Measurements from ENCODE around the gene BAZ2B. TPM values are rescaled to one million over a fixed set of nuclear protein-coding genes. Genes with fewer than 3 reads are reported as not detected.

Gene BAZ2B
- total and polyA plus RNA-seq, 3 donors from 2014 or later = 23.5 to 132 (median 119) TPM

GRCh38 chr2:159286709-159287441 lies 329.5 kb downstream of the BAZ2B start:
- Histone ChIP-seq H3K4me1 (peaks cover 3% of the 10 kb centered on the region), H3K36me3 (ENCODE audit: low read depth, missing control alignments) (no peaks in the 10 kb centered on the region), H3K27me3 (no peaks in the 10 kb centered on the region), H3K27ac (peak overlapping the region; percentile 88 to 97), H3K9me3 (no peaks in the 10 kb centered on the region), H3K4me3 (peak overlapping the region; percentile 92 to 98)
- intact Hi-C loops (cut with DNase I; ENCODE audit: low total_unique reads) = no loop called here
- 0 to 1% methylated on average over 27 to 34 of the region's 50 CpGs for WGBS, 2 donors
- TF ChIP-seq CTCF (IDR thresholded peaks at IDR 0.05) (no peak), POLR2A (IDR thresholded peaks at IDR 0.05) (no peak)
- DNase-seq = peak; percentile 99

GRCh38 chr2:159285929-159286708 lies 330.2 kb downstream of the BAZ2B start, which contains the start of gene WDSUB1:
WDSUB1 (minus strand) TSS chr2:159286703; CDS start chr2:159283069, 3,634 bp downstream.
- H3K27me3 ChIP-seq = no peaks in the 10 kb centered on the region
- WGBS, 2 donors = 0% methylated on average over 4 to 48 of the region's 64 CpGs
- peak within 1 kb of the TSS; percentile 88 to 97 for H3K27ac ChIP-seq
- no peaks in the 10 kb centered on the region for H3K36me3 ChIP-seq (ENCODE audit: low read depth, missing control alignments)
- intact Hi-C loops (cut with DNase I; ENCODE audit: low total_unique reads) = no loop called here
- H3K4me1 ChIP-seq = peaks cover 3% of the 10 kb centered on the region
- TF ChIP-seq POLR2A (IDR thresholded peaks at IDR 0.05) = no peak
- no peak for TF ChIP-seq CTCF (IDR thresholded peaks at IDR 0.05)
- H3K4me3 ChIP-seq = peak within 1 kb of the TSS; percentile 92 to 98
- H3K9me3 ChIP-seq = no peaks in the 10 kb centered on the region
- DNase-seq = peak; percentile 79

- intact Hi-C loops (cut with DNase I; ENCODE audit: low total_unique reads) = no loop called here
- WGBS, 2 donors = 48 to 61% methylated on average over 11 of the region's 11 CpGs
Measured at GRCh38 chr2:159285433-159285832, 330.9 kb downstream of the BAZ2B start.

GRCh38 chr2:159283529-159283928 lies 332.8 kb downstream of the BAZ2B start:
- H3K27me3 ChIP-seq = no peaks in the 10 kb centered on the region
- no peak overlapping the region for H3K4me3 ChIP-seq
- H3K36me3 ChIP-seq (ENCODE audit: low read depth, missing control alignments) = no peaks in the 10 kb centered on the region
- no peak for DNase-seq
- peaks cover 3% of the 10 kb centered on the region for H3K4me1 ChIP-seq
- H3K27ac ChIP-seq = no peak overlapping the region
- intact Hi-C loops (cut with DNase I; ENCODE audit: low total_unique reads) = no loop called here
- TF ChIP-seq CTCF (IDR thresholded peaks at IDR 0.05) = no peak
- 83 to 85% methylated on average over 6 of the region's 6 CpGs for WGBS, 2 donors
- H3K9me3 ChIP-seq = no peaks in the 10 kb centered on the region

More at GRCh38 chr2:159285433-159285832, 330.9 kb downstream of the BAZ2B start:
- Histone ChIP-seq H3K4me3 (peak overlapping the region; percentile 92 to 98), H3K9me3 (no peaks in the 10 kb centered on the region), H3K27me3 (no peaks in the 10 kb centered on the region), H3K27ac (peak overlapping the region; percentile 88 to 97), H3K36me3 (ENCODE audit: low read depth, missing control alignments) (no peaks in the 10 kb centered on the region), H3K4me1 (peaks cover 3% of the 10 kb centered on the region)
- no peak for TF ChIP-seq POLR2A (IDR thresholded peaks at IDR 0.05)
- DNase-seq = no peak

- intact Hi-C loops (cut with DNase I; ENCODE audit: low total_unique reads) = no loop called here
- H3K4me1 ChIP-seq = peaks cover 3% of the 10 kb centered on the region
- H3K27ac ChIP-seq = no peak overlapping the region
- H3K27me3 ChIP-seq = no peaks in the 10 kb centered on the region
- H3K9me3 ChIP-seq = no peaks in the 10 kb centered on the region
- TF ChIP-seq POLR2A (IDR thresholded peaks at IDR 0.05) = no peak
- no peak for TF ChIP-seq CTCF (IDR thresholded peaks at IDR 0.05)
- 97% methylated on average over 6 of the region's 6 CpGs for WGBS, 2 donors
- DNase-seq = no peak
- no peak overlapping the region for H3K4me3 ChIP-seq
- no peaks in the 10 kb centered on the region for H3K36me3 ChIP-seq (ENCODE audit: low read depth, missing control alignments)
Measured at GRCh38 chr2:159281002-159281401, 335.3 kb downstream of the BAZ2B start.

Measured in testis (tissue), 3 donors.